Natural killer cell treated with Interleukin-12 subunit alpha and Interleukin-12 subunit beta and Interleukin-15 and Interleukin-18, amount 100 ng/mL, for 72 hours (primary cell): ENCODE data around the gene SYNGR3. TPM values are rescaled to one million over a fixed set of nuclear protein-coding genes. Genes with fewer than 3 reads are reported as not detected.

Source experiments
- ATAC-seq, 2 donors: fragments of 150-1000 bp; cut with Tn5 transposase in 1 of 2; sonication (Bioruptor Pico), chemical (Tn5 transposase) in 1 of 2; 2 replicates each; pipeline ENCODE4 v1.10.0; 2021
- DNase-seq: peaks from one replicate; pipeline ENCODE4 v3.0.0; 2022; ENCODE audit warnings: low spot score
- H3K27ac Mint-ChIP-seq, 2 donors: 1 replicate in 1 of 2; 2 replicates in 1 of 2; pipeline ENCODE4 v1.8.0; 2022; ENCODE audit warnings: mixed read lengths in 2 of 2, mild to moderate bottlenecking in 1 of 2, moderate library complexity in 1 of 2
- H3K27me3 Mint-ChIP-seq, 2 donors: 1 replicate in 1 of 2; 2 replicates in 1 of 2; pipeline ENCODE4 v1.8.0; 2022; ENCODE audit warnings: mixed read lengths in 2 of 2
- H3K36me3 Mint-ChIP-seq: one replicate; pipeline ENCODE4 v1.8.0; 2022; ENCODE audit warnings: mixed read lengths
- H3K4me1 Mint-ChIP-seq, 2 donors: 1 replicate in 1 of 2; 2 replicates in 1 of 2; pipeline ENCODE4 v1.8.0; 2022; ENCODE audit warnings: low read depth in 2 of 2, mixed read lengths in 2 of 2, mild to moderate bottlenecking in 1 of 2
- H3K4me3 Mint-ChIP-seq: one replicate; pipeline ENCODE4 v1.8.0; 2022; ENCODE audit warnings: mixed read lengths
- H3K9me3 Mint-ChIP-seq: 2 replicates; pipeline ENCODE4 v1.8.0; 2022; ENCODE audit warnings: mixed read lengths
- total RNA-seq, 2 donors: library from RNA; stranded (reverse); gene quantifications; one replicate each; pipeline ENCODE4 v1.2.3, GENCODE V29; 2022

SYNGR3 gene
- total RNA-seq, 2 donors from 2014 or later = 21.3 to 43.6 TPM

DNA sequence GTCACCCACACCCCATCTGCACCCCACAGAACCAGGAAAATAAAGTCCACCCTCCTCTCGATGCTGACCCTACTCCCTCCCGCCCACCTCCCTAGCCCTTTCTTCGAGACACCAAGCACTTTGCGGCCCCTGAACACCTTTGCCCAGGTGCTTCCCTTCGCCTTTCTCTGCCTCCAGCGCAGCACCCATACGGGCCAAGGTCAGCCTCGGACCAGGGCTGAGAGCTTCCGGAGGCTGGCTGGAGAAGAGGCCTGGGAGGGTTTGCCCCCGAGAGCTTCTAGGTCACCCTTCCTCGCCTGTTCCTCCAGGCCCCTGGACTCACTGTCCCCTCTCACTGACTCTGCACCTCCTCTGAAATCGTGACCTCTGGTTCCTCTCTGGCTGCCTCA, 34.3 kb downstream of the SYNGR3 start:
- Mint-ChIP-seq H3K4me3 (peak overlapping the region; percentile 66), H3K27me3 (peaks cover 0 to 3% of the 10 kb centered on the region in 2 donors), H3K4me1 (peaks cover 5 to 14% of the 10 kb centered on the region in 2 donors), H3K9me3 (no peaks in the 10 kb centered on the region), H3K27ac (no peak overlapping the region), H3K36me3 (no peaks in the 10 kb centered on the region)
- ATAC-seq (no peak), DNase-seq (no peak)

DNA sequence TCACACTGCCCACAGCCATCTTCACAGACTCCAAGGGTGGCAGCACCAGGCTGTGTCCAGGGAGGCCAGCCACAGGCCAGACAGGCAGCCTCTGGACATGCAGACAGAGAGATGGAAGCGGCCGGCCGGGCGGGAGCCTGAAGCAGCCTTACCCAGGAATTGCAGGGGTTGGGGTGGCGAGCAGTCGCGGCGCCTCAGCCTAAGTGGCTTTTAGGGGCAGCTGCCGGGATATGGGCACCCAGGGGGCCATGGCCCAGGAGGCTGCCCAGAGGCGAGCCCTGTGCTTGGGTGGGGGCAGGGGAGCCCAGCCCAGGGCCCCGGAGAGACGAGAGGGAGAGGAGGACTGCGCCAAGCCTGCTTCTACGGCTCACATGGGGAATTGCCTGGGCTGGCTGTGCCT, 35.5 kb downstream of the SYNGR3 start:
- Mint-ChIP-seq H3K9me3 (no peaks in the 10 kb centered on the region), H3K27ac (no peak overlapping the region), H3K36me3 (no peaks in the 10 kb centered on the region), H3K4me1 (peaks cover 5 to 14% of the 10 kb centered on the region in 2 donors), H3K4me3 (no peak overlapping the region), H3K27me3 (peaks cover 0 to 3% of the 10 kb centered on the region in 2 donors)
- DNase-seq (no peak), ATAC-seq (no peak)

DNA sequence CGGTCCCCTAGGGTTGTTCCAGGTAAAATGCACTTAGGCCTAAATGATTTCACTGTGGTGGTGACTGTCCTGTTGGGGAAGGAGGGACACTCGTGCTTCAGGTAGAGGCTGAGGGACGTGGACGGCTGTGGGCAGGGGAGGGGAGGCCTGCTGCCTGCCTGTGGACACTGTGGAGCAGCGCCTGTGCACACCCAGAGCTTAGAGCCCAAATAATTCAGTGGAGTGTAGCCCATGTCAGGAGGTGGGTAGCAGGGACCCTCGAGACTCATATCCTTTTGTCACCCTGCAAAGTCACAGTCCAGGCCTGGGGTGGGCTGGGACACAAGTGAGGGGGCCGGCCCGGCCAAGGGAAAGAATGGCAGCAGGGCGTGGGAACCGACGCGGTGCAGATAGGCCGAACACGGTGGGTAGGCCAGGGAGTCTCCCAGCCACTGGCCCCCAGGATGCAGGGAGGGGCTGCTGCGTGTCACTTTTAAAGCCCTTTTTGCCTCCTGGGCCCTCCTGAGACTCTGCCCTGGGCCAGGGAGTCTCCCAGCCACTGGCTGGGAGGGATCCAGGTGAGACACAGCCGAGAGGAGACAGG, 36.2 kb downstream of the SYNGR3 start:
- peak overlapping the region; percentile 30 for H3K4me3 Mint-ChIP-seq
- no peak for DNase-seq
- H3K4me1 Mint-ChIP-seq = peaks cover 5 to 14% of the 10 kb centered on the region in 2 donors
- no peaks in the 10 kb centered on the region for H3K9me3 Mint-ChIP-seq
- no peak overlapping the region for H3K27ac Mint-ChIP-seq
- H3K27me3 Mint-ChIP-seq = peaks cover 0 to 3% of the 10 kb centered on the region in 2 donors
- no peak for ATAC-seq
- no peaks in the 10 kb centered on the region for H3K36me3 Mint-ChIP-seq

DNA sequence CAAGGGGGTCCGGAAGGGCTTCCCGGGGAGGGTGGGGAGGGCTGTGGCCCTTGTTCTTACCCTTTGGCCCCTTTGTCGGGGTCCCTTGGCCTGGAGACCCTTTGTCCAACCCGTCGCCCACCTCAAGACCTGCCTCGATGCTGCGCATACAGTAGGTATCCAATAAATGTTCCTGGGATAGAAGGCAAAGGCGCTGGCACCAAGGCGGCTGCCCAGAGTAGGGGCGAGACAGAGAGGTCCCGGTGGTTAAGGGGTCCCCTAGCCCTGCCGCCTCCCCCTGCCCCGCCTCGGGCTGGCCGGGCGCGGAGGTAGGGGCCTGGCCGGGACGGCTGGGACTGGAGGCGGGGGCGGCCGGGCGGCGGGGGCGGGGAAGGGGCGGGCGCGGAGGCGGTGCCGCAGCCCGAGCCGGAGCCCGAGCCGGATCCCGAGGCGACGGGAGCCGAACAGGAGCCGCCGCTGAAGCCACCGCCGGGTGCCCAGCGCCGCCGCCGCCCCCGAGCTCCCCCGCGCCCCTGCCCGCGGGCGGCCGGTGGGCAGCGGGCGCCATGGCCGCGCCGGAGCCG, 36.8 kb downstream of the SYNGR3 start, which contains the start of gene NHERF2:
TSS of gene NHERF2 (plus strand) at position 442 of the 563 bp plus-strand sequence. CDS start at position 546, 104 bp downstream.
- no peak within 1 kb of the TSS for H3K27ac Mint-ChIP-seq
- no peak for DNase-seq
- peaks cover 5 to 14% of the 10 kb centered on the region in 2 donors for H3K4me1 Mint-ChIP-seq
- peak; percentile 45 to 58 for ATAC-seq
- peak within 1 kb of the TSS; percentile 41 for H3K4me3 Mint-ChIP-seq
- peaks cover 0 to 3% of the 10 kb centered on the region in 2 donors for H3K27me3 Mint-ChIP-seq
- H3K9me3 Mint-ChIP-seq = no peaks in the 10 kb centered on the region
- H3K36me3 Mint-ChIP-seq = no peaks in the 10 kb centered on the region

DNA sequence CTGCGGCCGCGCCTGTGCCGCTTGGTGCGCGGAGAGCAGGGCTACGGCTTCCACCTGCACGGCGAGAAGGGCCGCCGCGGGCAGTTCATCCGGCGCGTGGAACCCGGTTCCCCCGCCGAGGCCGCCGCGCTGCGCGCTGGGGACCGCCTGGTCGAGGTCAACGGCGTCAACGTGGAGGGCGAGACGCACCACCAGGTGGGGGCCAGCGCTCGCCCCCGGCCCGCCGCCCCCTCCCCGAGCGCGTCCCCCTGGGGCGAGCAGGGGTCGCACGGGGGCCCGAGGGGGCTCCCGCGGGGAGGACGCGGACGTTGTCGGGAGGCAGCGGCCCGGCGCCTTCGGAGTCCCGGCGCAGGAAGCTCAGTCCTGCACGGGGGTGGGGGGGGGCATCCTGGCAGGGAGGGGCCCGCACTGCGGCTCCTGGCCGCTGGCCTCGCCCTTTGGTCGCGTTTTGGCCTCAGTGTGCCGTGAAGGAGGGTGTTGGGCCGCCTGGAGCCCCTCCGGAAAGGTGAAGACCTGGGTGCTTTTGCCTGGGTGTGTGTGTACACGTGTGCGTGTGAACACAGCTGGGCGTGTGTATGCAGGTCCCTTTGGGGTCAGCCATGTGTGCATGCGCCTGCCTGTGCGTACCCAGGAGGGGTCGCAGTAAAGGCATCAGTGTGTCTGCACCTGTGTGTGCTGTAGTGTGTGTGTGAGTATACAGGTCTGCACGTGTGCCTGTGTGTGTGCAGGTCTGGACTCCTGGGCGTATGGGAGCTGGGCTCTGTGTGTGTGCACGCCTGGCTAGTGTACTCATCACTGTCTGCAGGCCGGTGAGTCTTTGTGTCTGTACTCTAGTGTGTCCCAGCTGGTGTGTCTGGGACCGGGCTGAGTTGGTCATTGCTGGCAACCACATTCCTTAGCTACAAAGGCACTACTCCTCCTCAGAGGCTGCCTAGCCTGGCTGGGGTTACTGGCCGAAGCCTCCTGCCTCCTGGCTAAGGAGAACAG, 37.5 kb downstream of the SYNGR3 start:
- no peak overlapping the region for H3K27ac Mint-ChIP-seq
- DNase-seq (no peak), ATAC-seq (peak; percentile 1 to 39)
- no peaks in the 10 kb centered on the region for H3K36me3 Mint-ChIP-seq
- H3K4me3 Mint-ChIP-seq = peak overlapping the region; percentile 41
- H3K4me1 Mint-ChIP-seq = peaks cover 5 to 14% of the 10 kb centered on the region in 2 donors
- H3K9me3 Mint-ChIP-seq = no peaks in the 10 kb centered on the region
- H3K27me3 Mint-ChIP-seq = peaks cover 0 to 3% of the 10 kb centered on the region in 2 donors

DNA sequence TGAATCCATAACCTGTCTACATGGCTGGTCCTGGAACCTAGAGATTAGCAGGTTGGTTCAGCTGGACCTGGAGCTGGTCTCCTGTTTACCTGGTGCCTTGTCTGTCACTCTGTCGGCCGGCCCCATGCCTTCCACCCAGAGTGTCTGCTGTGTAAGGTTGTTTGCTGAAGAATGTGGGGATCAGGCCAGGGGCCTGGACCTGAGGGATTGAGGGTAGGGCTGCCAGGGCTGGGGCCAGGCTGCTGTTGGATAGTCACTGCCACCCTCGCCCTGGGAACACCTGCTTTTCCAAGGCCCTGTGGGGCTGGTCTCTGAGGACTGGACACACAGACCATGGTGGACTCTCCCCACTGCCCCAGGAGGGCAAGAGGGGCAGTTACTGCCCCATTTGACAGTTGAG, 38.4 kb downstream of the SYNGR3 start:
- DNase-seq = no peak
- H3K36me3 Mint-ChIP-seq = no peaks in the 10 kb centered on the region
- H3K27ac Mint-ChIP-seq = no peak overlapping the region
- H3K27me3 Mint-ChIP-seq = no peaks in the 10 kb centered on the region
- no peak for ATAC-seq
- H3K4me3 Mint-ChIP-seq = no peak overlapping the region
- peaks cover 4 to 10% of the 10 kb centered on the region in 2 donors for H3K4me1 Mint-ChIP-seq
- no peaks in the 10 kb centered on the region for H3K9me3 Mint-ChIP-seq

DNA sequence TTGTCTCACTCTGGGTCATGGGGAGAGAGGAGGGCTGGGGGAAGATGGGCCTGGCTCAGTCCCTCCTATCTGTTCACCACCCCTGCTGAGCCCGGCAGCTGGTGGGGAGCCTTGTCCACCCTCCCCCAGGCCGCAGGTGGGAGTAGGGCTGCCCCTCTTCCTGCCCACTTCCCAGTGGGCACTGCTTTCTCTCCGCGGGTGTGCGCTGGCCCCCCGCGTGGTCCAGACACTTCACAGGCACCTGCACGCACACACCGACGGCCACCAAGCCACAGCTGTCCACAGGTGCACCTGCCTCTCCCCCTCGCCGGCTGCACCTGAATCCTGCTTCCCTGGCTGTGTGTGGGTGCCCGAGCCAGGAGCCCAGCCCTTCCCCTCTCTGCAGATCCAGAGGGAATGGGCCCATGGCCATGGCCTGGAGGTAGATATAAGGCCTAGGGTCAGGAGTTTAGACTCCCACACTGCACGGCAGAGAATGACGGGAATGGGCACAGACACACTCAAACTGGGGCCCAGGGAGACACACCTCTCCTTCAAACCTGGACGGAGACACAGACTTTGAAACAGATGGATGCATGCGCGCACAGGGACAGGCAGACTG, 39.0 kb downstream of the SYNGR3 start:
- no peak for DNase-seq
- Mint-ChIP-seq H3K4me1 (peaks cover 0 to 8% of the 10 kb centered on the region in 2 donors), H3K4me3 (no peak overlapping the region), H3K27me3 (no peaks in the 10 kb centered on the region), H3K36me3 (no peaks in the 10 kb centered on the region), H3K9me3 (no peaks in the 10 kb centered on the region), H3K27ac (no peak overlapping the region)
- no peak for ATAC-seq

DNA sequence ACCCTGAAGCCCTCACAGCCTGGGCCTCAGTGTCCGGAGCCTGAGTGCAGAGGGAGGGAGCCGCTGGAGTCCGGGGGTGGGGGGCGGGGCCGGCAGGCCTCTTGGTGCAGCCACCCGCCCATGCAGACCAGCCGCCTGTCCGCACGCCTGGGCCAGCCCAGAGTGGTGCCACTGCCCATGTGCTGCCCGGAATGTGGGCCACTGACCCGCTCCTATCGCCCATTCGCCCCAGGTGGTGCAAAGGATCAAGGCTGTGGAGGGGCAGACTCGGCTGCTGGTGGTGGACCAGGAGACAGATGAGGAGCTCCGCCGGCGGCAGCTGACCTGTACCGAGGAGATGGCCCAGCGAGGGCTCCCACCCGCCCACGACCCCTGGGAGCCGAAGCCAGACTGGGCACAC, 39.6 kb downstream of the SYNGR3 start:
- ATAC-seq (no peak), DNase-seq (no peak)
- H3K36me3 Mint-ChIP-seq = no peaks in the 10 kb centered on the region
- H3K9me3 Mint-ChIP-seq = no peaks in the 10 kb centered on the region
- no peaks in the 10 kb centered on the region for H3K27me3 Mint-ChIP-seq
- peaks cover 0 to 6% of the 10 kb centered on the region in 2 donors for H3K4me1 Mint-ChIP-seq
- no peak overlapping the region for H3K27ac Mint-ChIP-seq
- no peak overlapping the region for H3K4me3 Mint-ChIP-seq

DNA sequence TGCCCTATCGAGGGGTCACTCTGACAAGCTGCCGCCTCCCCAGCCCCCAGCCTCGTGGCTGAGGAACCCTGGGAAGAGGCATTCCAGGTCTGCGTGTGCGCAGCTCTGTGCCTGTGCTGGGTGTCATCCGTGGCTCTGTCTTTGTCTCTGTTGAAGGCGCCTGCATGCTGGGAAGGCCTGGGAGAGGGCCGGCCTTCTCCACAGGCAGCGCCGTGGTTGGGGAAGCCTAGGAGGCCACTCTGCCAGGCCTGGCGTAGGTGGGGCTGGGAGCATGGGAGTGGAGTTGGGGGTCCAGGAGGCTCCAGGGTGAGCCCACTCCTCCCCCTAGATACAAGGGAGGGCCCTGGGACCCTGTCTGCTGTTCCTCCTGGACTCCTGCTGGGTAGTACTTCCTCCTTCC, 40.3 kb downstream of the SYNGR3 start:
- Mint-ChIP-seq H3K36me3 (no peaks in the 10 kb centered on the region), H3K4me3 (no peak overlapping the region), H3K27ac (no peak overlapping the region), H3K9me3 (no peaks in the 10 kb centered on the region), H3K27me3 (no peaks in the 10 kb centered on the region), H3K4me1 (peaks cover 0 to 5% of the 10 kb centered on the region in 2 donors)
- DNase-seq (no peak), ATAC-seq (no peak)

DNA sequence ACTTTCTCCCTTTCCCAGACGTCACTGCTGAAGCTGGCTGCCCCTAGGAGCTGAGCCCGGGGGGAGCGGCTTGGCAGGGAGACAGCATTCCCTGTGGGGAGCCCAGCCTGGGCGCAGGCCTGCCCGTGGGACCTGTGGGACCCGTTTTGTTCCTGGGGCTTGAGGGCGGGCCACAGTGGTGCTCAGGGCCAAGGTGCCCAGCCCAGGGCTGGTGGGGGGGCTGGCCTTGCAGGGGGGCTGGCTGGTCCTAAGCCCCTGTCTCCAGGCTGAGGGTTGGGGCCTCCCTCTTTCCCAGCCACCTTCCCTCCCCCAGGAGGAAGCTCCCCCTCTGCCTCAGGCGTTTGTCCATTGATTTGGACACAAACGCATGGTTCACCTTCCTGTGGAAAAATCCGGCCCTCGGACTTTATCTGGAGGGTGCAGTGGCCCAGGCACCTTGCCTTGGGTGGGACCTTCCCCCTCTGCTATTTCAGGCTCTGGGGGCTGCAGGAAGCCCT, 41.4 kb downstream of the SYNGR3 start:
- Mint-ChIP-seq H3K4me1 (peaks cover 0 to 3% of the 10 kb centered on the region in 2 donors), H3K4me3 (no peak overlapping the region), H3K27ac (no peak overlapping the region), H3K9me3 (no peaks in the 10 kb centered on the region), H3K27me3 (no peaks in the 10 kb centered on the region), H3K36me3 (no peaks in the 10 kb centered on the region)
- DNase-seq (no peak), ATAC-seq (no peak)

DNA sequence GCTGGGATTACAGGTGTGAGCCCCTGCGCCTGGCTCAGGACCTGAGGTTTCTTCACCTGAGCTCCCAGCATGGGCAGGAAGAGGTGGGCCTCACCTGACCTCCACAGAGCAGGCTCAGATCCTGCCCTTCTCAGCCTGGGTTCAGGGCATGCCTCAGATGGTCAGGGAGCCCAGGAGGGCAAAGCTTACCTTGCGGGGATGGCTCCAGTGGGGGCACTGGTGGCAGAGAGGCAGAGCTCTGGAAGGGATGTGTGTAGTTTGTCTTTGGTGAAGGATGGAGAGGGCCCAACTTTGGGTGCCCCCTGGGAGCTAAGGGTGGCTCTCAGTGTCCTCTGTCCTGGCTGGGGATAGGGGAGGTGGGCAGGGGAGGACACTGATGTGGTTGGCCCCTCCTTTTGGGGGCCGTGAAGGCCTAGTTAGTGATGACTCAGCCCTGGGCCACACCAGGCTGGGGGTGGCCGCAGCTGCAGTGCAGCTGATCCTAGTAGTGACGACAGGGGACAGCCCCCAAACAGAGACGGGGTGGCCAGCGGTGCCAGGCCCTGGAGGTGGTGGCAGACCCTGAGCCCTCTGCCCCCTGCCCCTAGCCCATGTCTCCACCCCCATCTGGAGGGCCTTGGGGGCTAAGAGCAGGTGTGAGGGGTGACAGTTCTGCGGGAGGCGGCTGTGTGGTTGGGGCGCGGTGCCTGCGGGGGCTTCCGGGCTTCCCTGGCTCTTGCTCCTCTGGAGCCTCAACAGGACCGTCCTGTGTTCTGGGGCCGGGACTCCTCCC, 42.7 kb downstream of the SYNGR3 start:
- Mint-ChIP-seq H3K27ac (no peak overlapping the region), H3K4me3 (no peak overlapping the region), H3K27me3 (no peaks in the 10 kb centered on the region), H3K9me3 (no peaks in the 10 kb centered on the region), H3K4me1 (peaks cover 0 to 3% of the 10 kb centered on the region in 2 donors), H3K36me3 (no peaks in the 10 kb centered on the region)
- DNase-seq (no peak), ATAC-seq (peak; percentile 5 to 65)

DNA sequence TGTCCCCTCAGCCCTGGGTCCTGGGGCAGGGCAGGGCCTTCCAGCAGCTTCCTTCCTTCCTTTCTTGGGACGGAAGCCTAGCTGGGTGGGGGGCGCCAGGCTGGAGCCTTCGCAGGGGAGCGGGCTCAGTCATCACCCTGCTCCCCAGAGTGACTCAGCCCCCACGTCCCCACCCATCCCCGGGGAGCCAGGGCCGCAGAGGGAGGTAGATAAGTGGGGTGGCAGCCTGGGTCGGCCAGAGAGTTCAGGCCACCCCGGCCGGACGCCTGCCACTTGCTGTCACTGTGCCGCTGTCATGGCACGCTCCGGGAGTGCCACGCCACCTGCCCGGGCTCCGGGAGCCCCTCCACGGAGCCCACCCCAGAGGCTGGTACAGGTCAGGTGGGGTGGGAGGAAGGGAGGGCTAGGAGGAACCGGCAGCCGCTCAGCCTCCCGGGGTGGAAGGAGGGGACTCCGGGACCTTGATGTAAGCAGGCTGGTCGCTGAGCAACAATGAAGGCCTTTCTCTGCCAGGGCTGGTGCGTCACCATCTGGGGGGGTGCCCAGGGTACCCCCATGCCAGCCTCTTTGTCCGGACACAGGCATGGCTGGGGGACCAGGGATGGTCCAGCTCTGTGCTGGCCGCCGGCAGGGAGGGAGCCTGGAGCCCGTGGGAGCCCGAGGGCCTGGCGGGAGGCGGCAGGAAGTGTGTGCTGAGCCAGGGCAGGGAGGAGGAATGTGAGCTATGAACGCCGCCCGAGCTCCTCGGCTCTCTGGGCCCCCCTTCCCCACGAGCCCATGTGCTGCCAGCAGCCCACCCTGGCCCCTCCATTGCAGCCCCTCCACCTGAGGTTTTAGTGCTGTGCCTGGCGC, 43.5 kb downstream of the SYNGR3 start:
- Mint-ChIP-seq H3K4me1 (peaks cover 0 to 3% of the 10 kb centered on the region in 2 donors), H3K9me3 (no peaks in the 10 kb centered on the region), H3K27me3 (no peaks in the 10 kb centered on the region), H3K4me3 (no peak overlapping the region), H3K36me3 (no peaks in the 10 kb centered on the region), H3K27ac (no peak overlapping the region)
- DNase-seq (no peak), ATAC-seq (peak in 1 of 2 donors; percentile 8)
